K562 treated with DMSO at 1 percent for 12 hours (cell line): ENCODE measurements around the gene CDH23. TPM values are rescaled to one million over a fixed set of nuclear protein-coding genes. Genes with fewer than 3 reads are reported as not detected.

Experiments used
- total RNA-seq: library from RNA; unstranded; fragments of 300-600 nt; gene quantifications from 2 replicates; pipeline ENCODE4 v1.2.3, GENCODE V29; 2022; ENCODE audit not compliant: insufficient read depth

CDH23 gene
- total RNA-seq: not detected in 2 replicates

DNA sequence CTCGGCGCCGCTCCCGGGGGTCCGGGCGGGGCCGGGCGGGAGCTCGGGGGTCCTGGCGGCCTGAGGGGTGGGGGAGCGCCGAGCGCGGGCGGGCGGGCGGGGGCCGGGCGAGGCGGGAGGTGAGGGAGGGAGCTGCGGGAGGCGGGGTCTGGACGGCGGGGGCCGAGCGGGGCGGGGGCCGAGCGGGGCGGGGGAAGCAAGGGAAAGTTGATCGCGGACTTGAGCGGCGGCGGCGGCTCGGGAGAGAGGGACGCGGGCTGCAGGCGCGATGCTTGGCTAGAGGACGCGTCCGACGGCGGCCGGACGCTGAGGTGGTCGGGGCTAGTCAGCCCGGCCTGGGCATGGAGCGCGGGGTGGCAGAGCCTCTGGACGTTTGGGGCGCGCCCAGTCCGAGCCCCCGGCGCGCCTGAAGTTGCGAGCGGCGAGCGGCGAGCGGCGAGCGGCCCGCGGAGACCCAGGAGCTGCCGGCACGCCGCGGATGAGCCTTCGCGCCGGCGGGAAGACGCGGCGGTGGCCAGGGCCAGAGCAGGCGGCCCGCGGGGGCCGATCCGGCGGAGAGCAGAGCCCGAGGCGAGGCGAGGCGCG is at the start of gene CDH23:
CDH23 (plus strand) TSS at position 210 of the 585 bp plus-strand sequence. CDS start 42,912 bp downstream, outside the sequence.

GRCh38 chr10:71719464-71720201 is 322.9 kb downstream of the CDH23 start, which contains the start of gene C10orf105:
Gene C10orf105, minus strand, starts transcription at chr10:71719778. Its CDS starts 3,441 bp downstream, at chr10:71716337.

GRCh38 chr10:71773221-71773971 is 376.7 kb downstream of the CDH23 start, which contains the start of gene VSIR:
Gene VSIR, minus strand, starts transcription at chr10:71773520. Its CDS starts 81 bp downstream, at chr10:71773439.

GRCh38 chr10:71850743-71851464 is 454.2 kb downstream of the CDH23 start, which contains the start of gene PSAP:
Gene PSAP, minus strand, starts transcription at chr10:71851251. Its CDS starts 30 bp downstream, at chr10:71851221.

Other genes starting within 250 kb of the CDH23 start
- 33.2 and 67.9 TPM in 2 replicates for gene UNC5B, start 184.3 kb upstream of the CDH23 start, total RNA-seq
- gene SLC29A3, start 77.7 kb upstream of the CDH23 start, total RNA-seq: 5.2 and 10.6 TPM in 2 replicates